Gastrocnemius medialis (tissue), 4 donors: ENCODE results near the gene RUNX3.

ENCODE experiments used
- CTCF ChIP-seq, 5 experiments: fragments of 450-650 bp in 3 of 5; fragments of 200-600 bp in 2 of 5; sonication (generic) in 2 of 5; IDR thresholded peaks in 4 of 5; conservative IDR thresholded peaks in 1 of 5; 1 replicate in 4 of 5; 2 replicates in 1 of 5; pipeline ENCODE4 v1.5.1; 2016 to 2019; ENCODE audit warnings: antibody characterized with exemption in 5 of 5, mild to moderate bottlenecking in 3 of 5, moderate library complexity in 3 of 5
- POLR2A ChIP-seq, 2 donors: fragments of 450-650 bp; IDR thresholded peaks; one replicate each; pipeline ENCODE4 v1.6.1; 2017; ENCODE audit warnings: antibody characterized with exemption in 2 of 2, mild to moderate bottlenecking in 2 of 2, moderate library complexity in 2 of 2

DNA sequence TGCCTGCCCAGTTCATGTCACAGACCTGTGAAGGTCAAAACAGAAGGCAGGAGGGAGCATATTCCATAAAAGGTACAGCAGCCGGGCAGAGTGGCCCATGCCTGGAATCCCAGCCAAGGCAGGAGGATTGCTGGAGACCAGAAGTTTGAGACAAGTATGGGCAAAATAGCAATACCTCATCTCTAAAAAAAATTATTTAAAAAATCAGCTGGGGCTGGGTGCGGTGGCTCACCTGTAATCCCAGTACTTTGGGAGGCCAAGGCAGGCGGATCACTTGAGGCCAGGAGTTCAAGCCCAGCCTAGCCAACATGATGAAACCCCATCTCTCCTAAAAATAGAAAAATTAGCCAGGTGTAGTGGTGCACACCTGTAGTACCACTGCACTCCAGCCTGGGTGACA, 64.5 kb downstream of the RUNX3 start:
- TF ChIP-seq POLR2A (IDR thresholded peaks at IDR 0.05): no peak
- no peak for TF ChIP-seq CTCF (IDR thresholded peaks at IDR 0.05 in 4 of 5, conservative IDR thresholded peaks at IDR 0.05 in 1 of 5)
